CD4-positive, alpha-beta T cell treated with Interleukin-2 at 100 ng/mL for 4 hours (primary cell): Measurements from ENCODE around the gene CCDC127.

Experiments used
- DNase-seq: peaks from one replicate; pipeline ENCODE4 v3.0.0-alpha.2; 2020; ENCODE audit warnings: low spot score

Gene CCDC127

GRCh38 chr5:189486-189885, 28.5 kb downstream of the CCDC127 start:
- DNase-seq, result no peak

- peak; percentile 88 for DNase-seq
These were observed 29.2 kb downstream of the CCDC127 start for GRCh38 chr5:188488-189481.

- no peak for DNase-seq
These were observed 30.1 kb downstream of the CCDC127 start for GRCh38 chr5:187617-188451.

GRCh38 chr5:187042-187431, 30.9 kb downstream of the CCDC127 start:
- DNase-seq, result no peak

- no peak for DNase-seq
These were observed 31.6 kb downstream of the CCDC127 start for GRCh38 chr5:186091-187041.

GRCh38 chr5:185095-186070, 32.6 kb downstream of the CCDC127 start:
- no peak for DNase-seq

GRCh38 chr5:184471-184870, 33.5 kb downstream of the CCDC127 start:
- DNase-seq, result no peak

- no peak for DNase-seq
These were observed 35.8 kb downstream of the CCDC127 start for GRCh38 chr5:182126-182525.

GRCh38 chr5:181566-181965, 36.4 kb downstream of the CCDC127 start:
- no peak for DNase-seq

- no peak for DNase-seq
These were observed 36.8 kb downstream of the CCDC127 start for GRCh38 chr5:181160-181559.

- DNase-seq, result no peak
These were observed 37.6 kb downstream of the CCDC127 start for GRCh38 chr5:180286-180918.

GRCh38 chr5:179401-179800, 38.6 kb downstream of the CCDC127 start:
- no peak for DNase-seq

- DNase-seq, result no peak
These were observed 39.8 kb downstream of the CCDC127 start for GRCh38 chr5:178110-178509.

- no peak for DNase-seq
These were observed 41.6 kb downstream of the CCDC127 start for GRCh38 chr5:176296-176823.

GRCh38 chr5:174876-175465, 43.0 kb downstream of the CCDC127 start:
- no peak for DNase-seq

GRCh38 chr5:174291-174600, 43.7 kb downstream of the CCDC127 start:
- DNase-seq, result no peak

- no peak for DNase-seq
These were observed 44.3 kb downstream of the CCDC127 start for GRCh38 chr5:173392-174290.

- no peak for DNase-seq
These were observed 45.1 kb downstream of the CCDC127 start for GRCh38 chr5:172841-173251.
